Activated naive CD8-positive, alpha-beta T cell treated with anti-CD3 and anti-CD28 coated beads, Interleukin-2, amount 10 ng/mL, durations not matched to agents 7 days and 5 days (primary cell): ENCODE measurements around the gene BDH1. TPM values are rescaled to one million over a fixed set of nuclear protein-coding genes. Genes with fewer than 3 reads are reported as not detected.
"Not testable (repeated sequence)": the region's sequence is repeated elsewhere in the genome, so short reads cannot be mapped to it uniquely, and the experiment has no call there.

Source experiments
- ATAC-seq: fragments of 150-1000 bp; cut with Tn5 transposase; one replicate; pipeline ENCODE4 v1.10.0; 2021; ENCODE audit warnings: low read depth, moderate library complexity
- POLR2A ChIA-PET: fragments of 350-600 bp; sonication (Branson Sonifier 250); formaldehyde crosslinking; loops from one replicate; lab custom pipeline; 2021; ENCODE audit warnings: antibody characterized with exemption; lab: Charles Lee
- DNase-seq: peaks from one replicate; pipeline ENCODE4 v3.0.0; 2021
- H3K27ac Mint-ChIP-seq: one replicate; pipeline ENCODE4 v1.8.0; 2022; ENCODE audit warnings: mild to moderate bottlenecking, mixed read lengths
- H3K27me3 Mint-ChIP-seq: one replicate; pipeline ENCODE4 v1.8.0; 2022; ENCODE audit warnings: mild to moderate bottlenecking, moderate library complexity, mixed read lengths
- H3K36me3 Mint-ChIP-seq: one replicate; pipeline ENCODE4 v1.8.0; 2021; ENCODE audit warnings: mild to moderate bottlenecking, mixed read lengths
- H3K4me1 Mint-ChIP-seq: one replicate; pipeline ENCODE4 v1.8.0; 2021; ENCODE audit warnings: mixed read lengths
- H3K4me3 Mint-ChIP-seq: one replicate; pipeline ENCODE4 v1.8.0; 2022; ENCODE audit warnings: mild to moderate bottlenecking, moderate library complexity, mixed read lengths
- H3K9me3 Mint-ChIP-seq: one replicate; pipeline ENCODE4 v1.8.0; 2021; ENCODE audit warnings: mixed read lengths
- total RNA-seq, 2 experiments: library from RNA; stranded (reverse); gene quantifications; one replicate each; pipeline ENCODE4 v1.2.3, GENCODE V29; 2021

Gene BDH1
- total RNA-seq, 2 experiments from 2014 or later: 108 to 114 TPM

GRCh38 chr3:197573048-197573767, 17.4 kb upstream of the BDH1 start:
- no peak for ATAC-seq
- Mint-ChIP-seq H3K27ac (no peak overlapping the region), H3K9me3 (peaks cover 17% of the 10 kb centered on the region), H3K36me3 (peaks cover 8% of the 10 kb centered on the region), H3K4me3 (no peak overlapping the region), H3K27me3 (peaks cover 17% of the 10 kb centered on the region), H3K4me1 (peaks cover 10% of the 10 kb centered on the region)
- no peak for DNase-seq
- POLR2A ChIA-PET: no interaction called here

- H3K27ac Mint-ChIP-seq, H3K4me3 Mint-ChIP-seq, DNase-seq, ATAC-seq, POLR2A ChIA-PET, H3K4me1 Mint-ChIP-seq: not testable (repeated sequence)
- peaks cover 10% of the 10 kb centered on the region for H3K36me3 Mint-ChIP-seq
- H3K27me3 Mint-ChIP-seq: peaks cover 18% of the 10 kb centered on the region
- peaks cover 26% of the 10 kb centered on the region for H3K9me3 Mint-ChIP-seq
These were observed 16.1 kb upstream of the BDH1 start for GRCh38 chr3:197571880-197572172.

- H3K27ac Mint-ChIP-seq, H3K4me3 Mint-ChIP-seq, H3K4me1 Mint-ChIP-seq, DNase-seq, ATAC-seq, POLR2A ChIA-PET: not testable (repeated sequence)
- Mint-ChIP-seq H3K27me3 (peaks cover 18% of the 10 kb centered on the region), H3K9me3 (peaks cover 28% of the 10 kb centered on the region), H3K36me3 (peaks cover 10% of the 10 kb centered on the region)
These were observed 15.5 kb upstream of the BDH1 start for GRCh38 chr3:197571074-197571879.

GRCh38 chr3:197569433-197569832, 13.7 kb upstream of the BDH1 start:
- H3K27ac Mint-ChIP-seq, H3K4me3 Mint-ChIP-seq, DNase-seq, POLR2A ChIA-PET, ATAC-seq, H3K4me1 Mint-ChIP-seq: not testable (repeated sequence)
- Mint-ChIP-seq H3K9me3 (peaks cover 28% of the 10 kb centered on the region), H3K27me3 (peaks cover 18% of the 10 kb centered on the region), H3K36me3 (peaks cover 10% of the 10 kb centered on the region)

DNA sequence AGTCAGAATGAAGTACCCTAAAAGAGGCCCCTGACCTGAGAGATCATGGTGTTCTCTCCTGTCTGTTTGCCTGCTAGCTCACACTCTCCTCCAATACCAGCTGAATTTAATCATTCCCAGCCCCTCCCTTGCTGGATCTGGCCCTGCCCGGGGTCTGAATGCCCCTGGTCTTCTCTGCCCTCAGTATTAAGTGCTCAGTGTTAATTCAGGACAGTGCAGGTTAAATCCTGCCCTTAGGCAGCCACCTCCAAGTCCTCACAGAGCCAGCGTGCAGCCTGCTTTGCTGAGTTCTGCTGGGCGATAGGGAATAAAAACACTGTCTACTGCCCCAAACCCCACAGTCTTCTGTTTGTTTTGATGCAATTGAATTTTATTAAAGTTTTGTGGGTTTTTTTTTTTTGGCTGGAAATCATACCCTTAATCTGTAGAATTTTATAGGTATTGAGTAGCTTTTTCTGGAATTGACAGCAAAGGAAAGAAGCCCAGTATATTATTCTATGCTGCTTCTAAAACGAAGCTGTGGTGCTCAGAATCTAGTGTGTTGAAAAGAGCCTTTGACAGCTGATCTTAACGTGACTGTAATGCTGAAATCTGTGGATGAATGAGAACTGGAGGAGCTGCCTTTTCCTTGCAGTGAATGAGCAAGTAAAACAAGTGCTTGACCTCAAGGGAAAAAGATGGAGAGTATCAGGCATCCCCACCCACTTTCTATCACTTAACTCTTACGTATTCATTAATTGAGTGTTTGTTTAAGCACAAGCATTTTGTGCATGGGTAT, 12.3 kb upstream of the BDH1 start:
- DNase-seq: no peak
- POLR2A ChIA-PET: interaction anchor here (0.6 kb wide), 1 partner anchor 1392 kb away, joined by 3 read pairs; no protein-coding TSS in a partner anchor
- Mint-ChIP-seq H3K4me3 (no peak overlapping the region), H3K9me3 (peaks cover 31% of the 10 kb centered on the region), H3K36me3 (peaks cover 14% of the 10 kb centered on the region), H3K4me1 (peaks cover 6% of the 10 kb centered on the region), H3K27ac (no peak overlapping the region), H3K27me3 (peaks cover 16% of the 10 kb centered on the region)
- no peak for ATAC-seq

DNA sequence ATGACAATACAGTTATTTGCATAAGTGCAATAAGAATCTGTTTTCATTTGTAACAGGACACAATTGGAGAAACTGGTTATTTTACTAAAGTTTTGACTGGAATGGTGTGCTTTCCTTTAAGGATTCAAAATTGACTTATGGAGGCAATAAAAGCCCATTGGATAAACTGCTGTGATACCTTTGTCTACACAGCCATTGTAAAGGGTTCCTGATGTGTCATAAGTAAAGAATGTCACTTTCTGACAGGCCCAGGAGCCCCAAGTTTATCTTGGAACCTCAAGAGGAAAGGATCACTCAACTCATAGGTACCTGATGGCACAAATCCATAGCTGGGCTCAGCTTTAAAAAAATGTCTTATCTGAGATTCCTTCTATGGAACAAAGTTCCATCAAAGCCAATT, 10.4 kb upstream of the BDH1 start:
- H3K4me3 Mint-ChIP-seq, H3K27ac Mint-ChIP-seq, DNase-seq, ATAC-seq: not testable (repeated sequence)
- Mint-ChIP-seq H3K36me3 (peaks cover 19% of the 10 kb centered on the region), H3K27me3 (peaks cover 20% of the 10 kb centered on the region), H3K4me1 (peaks cover 13% of the 10 kb centered on the region), H3K9me3 (peaks cover 35% of the 10 kb centered on the region)
- POLR2A ChIA-PET: interaction anchor here (0.5 kb wide), 1 partner anchor 21 kb away, joined by 4 read pairs; no protein-coding TSS in a partner anchor

DNA sequence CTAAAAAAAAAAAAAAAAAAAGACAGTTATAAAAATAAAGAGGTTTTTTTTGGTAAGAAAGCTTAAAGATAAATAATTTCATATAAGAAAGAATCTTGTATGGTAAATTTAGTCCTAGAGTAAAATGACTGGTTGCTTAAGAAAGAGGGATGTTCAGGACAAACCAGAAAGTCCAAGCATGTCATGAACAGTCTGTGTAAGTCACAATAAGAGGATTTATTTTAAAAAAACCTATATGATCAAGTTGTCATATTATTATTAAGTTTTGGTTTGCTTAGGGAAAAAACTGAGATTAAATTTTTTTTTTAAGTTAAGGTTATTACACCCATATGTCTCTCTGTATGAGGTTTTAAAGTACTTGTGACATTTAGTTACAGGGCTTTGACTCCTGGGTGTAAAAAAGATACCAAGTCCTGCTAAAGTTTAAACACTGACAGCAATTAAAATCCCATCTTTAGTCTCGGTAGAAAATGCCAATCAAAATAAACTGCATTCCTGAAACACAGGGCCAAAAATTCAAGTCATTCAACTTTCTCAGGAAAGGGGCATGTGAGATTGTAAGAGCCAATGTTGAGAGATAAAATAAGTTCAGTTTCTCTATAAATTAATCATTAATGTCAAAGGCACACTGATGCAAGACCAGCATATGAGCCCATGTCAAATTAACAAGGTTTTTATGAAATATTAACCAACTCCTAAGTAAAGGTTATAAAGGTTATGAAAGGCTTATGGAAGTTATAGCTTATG, 8.5 kb upstream of the BDH1 start:
- H3K4me1 Mint-ChIP-seq: peaks cover 14% of the 10 kb centered on the region
- peaks cover 30% of the 10 kb centered on the region for H3K9me3 Mint-ChIP-seq
- no peak overlapping the region for H3K27ac Mint-ChIP-seq
- ATAC-seq (no peak), DNase-seq (no peak)
- POLR2A ChIA-PET: interaction anchor here (0.7 kb wide), 2 partner anchors 10 to 13 kb away, joined by 3 read pairs; no protein-coding TSS in a partner anchor
- H3K27me3 Mint-ChIP-seq: peaks cover 21% of the 10 kb centered on the region
- H3K36me3 Mint-ChIP-seq: peaks cover 23% of the 10 kb centered on the region
- H3K4me3 Mint-ChIP-seq: no peak overlapping the region

DNA sequence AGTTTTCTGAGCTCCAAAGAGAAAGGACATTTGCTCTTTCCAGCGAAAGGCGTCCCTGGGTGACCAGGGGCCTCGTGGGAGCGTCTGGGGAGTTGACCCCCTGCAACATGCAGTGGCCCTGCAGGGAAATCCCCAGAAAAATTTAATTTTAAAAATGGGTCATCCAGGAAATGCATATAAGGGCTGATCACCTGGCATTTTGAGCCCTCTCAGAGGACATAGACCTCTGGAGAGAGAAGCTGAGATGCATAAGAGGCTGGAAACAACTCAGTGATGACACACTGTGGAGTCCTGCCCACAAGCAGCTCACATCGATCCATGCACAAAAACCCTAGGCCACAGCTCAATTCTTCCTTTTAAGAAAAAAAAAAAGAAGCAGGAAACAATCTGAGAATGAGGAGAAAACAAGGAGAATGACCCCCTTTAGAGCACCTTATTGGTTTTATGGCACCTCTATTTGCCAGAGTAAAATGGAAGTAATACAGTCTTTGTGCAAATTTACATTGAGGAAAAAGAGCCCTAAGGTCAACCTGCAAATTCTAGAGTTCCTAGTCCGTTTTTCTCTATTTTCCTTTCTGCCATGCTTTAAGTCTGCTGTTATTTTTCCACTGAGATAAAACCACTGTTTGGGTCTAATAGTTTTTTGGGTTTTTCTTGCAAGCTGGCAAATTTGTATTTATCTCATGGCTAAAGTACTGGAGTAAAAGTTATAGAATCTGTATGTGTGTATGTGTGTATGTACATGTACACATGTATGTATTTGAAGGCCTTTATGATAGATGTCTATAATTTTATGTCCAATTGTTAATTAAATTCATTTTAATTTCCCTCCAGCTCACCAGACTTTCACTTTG, 6.9 kb upstream of the BDH1 start:
- H3K36me3 Mint-ChIP-seq: peaks cover 31% of the 10 kb centered on the region
- no peak for DNase-seq
- peaks cover 23% of the 10 kb centered on the region for H3K9me3 Mint-ChIP-seq
- H3K27ac Mint-ChIP-seq: no peak overlapping the region
- no peak for ATAC-seq
- POLR2A ChIA-PET: no interaction called here
- no peak overlapping the region for H3K4me3 Mint-ChIP-seq
- peaks cover 20% of the 10 kb centered on the region for H3K27me3 Mint-ChIP-seq
- peaks cover 11% of the 10 kb centered on the region for H3K4me1 Mint-ChIP-seq

DNA sequence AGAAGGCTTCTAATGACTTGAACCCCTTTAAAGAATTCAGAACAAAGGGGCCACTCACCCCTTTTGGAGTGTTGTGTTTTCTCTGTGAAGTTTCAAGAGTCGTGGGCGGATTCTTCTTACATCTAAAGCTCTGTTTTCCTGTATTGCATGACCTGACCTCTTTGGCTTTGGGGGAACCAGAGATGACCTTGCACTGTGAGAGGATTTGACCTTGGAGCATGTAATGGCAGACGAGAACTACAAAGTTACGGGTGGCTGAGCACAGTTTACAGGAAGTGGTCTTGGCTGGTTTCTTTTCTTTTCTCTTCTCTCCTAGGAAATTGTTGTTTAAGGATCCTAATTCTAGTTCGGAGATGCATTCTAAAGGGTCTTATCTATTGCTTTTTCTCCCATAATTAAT, 6.2 kb upstream of the BDH1 start:
- Mint-ChIP-seq H3K27ac (peak overlapping the region; percentile 54), H3K9me3 (peaks cover 17% of the 10 kb centered on the region), H3K4me3 (peak overlapping the region; percentile 19), H3K36me3 (peaks cover 32% of the 10 kb centered on the region), H3K4me1 (peaks cover 17% of the 10 kb centered on the region), H3K27me3 (peaks cover 22% of the 10 kb centered on the region)
- ATAC-seq (no peak), DNase-seq (no peak)
- POLR2A ChIA-PET: no interaction called here

DNA sequence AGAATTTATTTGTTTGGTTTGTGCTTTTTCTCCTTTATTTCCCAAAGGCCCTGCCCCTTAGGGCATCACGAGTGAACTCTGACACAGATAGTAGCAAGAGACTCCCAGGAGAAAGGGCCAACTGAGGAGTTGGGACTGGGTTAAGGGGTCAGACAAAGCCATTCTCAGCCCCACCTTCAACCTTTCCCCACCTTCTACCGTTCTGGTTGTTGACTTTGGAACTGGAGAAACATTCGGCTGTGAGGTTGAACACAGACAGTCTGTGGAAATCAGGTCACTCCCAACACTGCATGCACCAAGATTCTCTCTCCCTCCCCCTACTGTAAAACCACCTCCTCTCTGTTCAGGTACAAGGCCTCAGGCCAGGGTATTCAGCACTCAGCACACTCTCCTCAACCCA, 3.9 kb upstream of the BDH1 start:
- Mint-ChIP-seq H3K9me3 (peaks cover 15% of the 10 kb centered on the region), H3K27ac (no peak overlapping the region), H3K36me3 (peaks cover 31% of the 10 kb centered on the region), H3K4me1 (peaks cover 23% of the 10 kb centered on the region), H3K4me3 (no peak overlapping the region), H3K27me3 (peaks cover 22% of the 10 kb centered on the region)
- no peak for DNase-seq
- POLR2A ChIA-PET: interaction anchor here (0.7 kb wide), 1 partner anchor 847 kb away, joined by 3 read pairs; the partner anchor contains the start of genes CEP19 and PIGX
- no peak for ATAC-seq

DNA sequence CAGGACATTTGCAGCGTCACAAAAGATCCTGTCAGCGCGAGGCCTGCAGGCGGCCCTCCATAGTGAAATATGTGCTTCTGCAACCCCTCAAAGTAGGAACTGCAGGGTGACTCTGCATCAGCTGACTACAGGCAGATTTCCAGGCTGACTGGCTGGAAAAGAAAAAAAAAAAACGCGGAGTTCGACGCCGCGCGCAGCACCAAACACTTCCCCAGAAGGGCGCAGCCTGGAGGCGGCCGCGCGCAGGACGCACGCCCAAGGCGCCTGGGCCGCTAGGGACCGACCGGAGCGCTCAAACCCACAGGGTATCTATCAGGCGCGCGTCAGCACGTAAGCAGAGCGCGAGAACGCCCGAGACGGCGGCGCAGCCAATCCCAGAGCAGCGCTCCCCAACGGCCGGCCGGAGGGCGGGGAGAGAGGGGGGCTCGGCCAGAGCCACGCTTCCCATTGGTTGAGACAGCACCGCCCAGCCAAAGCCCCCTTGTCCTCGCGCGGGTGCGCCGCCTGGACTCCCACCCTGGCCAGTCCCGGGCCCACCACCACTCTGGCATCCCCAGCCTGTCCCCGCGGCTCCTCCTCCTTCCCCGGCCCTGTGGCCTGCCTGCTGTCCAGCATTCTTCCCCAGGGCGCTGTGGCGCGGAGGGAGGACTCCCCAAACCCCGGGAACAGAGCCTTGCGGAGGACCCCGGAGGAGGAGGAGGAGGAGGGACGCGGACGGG, 1.0 kb downstream of the BDH1 start:
- Mint-ChIP-seq H3K27ac (peak overlapping the region; percentile 91), H3K36me3 (peaks cover 33% of the 10 kb centered on the region), H3K27me3 (peaks cover 10% of the 10 kb centered on the region), H3K4me1 (peaks cover 40% of the 10 kb centered on the region), H3K4me3 (peak overlapping the region; percentile 90), H3K9me3 (no peaks in the 10 kb centered on the region)
- DNase-seq (peak; percentile 94), ATAC-seq (peak; percentile 95)
- POLR2A ChIA-PET: interaction anchor here (0.6 to 1.4 kb wide), 5 partner anchors 9 to 257 kb away, joined by 3 to 4 read pairs (median 3); no protein-coding TSS in a partner anchor
